ENCODE data around the gene SCLY. TPM values are rescaled to one million over a fixed set of nuclear protein-coding genes. Genes with fewer than 3 reads are reported as not detected.

SCLY gene
- total and polyA plus RNA-seq, 2 of the 13 experiments (the other 11 are each of a cell fraction or from before 2014, with no cell fraction given), result 27.9 to 38.6 TPM

DNA sequence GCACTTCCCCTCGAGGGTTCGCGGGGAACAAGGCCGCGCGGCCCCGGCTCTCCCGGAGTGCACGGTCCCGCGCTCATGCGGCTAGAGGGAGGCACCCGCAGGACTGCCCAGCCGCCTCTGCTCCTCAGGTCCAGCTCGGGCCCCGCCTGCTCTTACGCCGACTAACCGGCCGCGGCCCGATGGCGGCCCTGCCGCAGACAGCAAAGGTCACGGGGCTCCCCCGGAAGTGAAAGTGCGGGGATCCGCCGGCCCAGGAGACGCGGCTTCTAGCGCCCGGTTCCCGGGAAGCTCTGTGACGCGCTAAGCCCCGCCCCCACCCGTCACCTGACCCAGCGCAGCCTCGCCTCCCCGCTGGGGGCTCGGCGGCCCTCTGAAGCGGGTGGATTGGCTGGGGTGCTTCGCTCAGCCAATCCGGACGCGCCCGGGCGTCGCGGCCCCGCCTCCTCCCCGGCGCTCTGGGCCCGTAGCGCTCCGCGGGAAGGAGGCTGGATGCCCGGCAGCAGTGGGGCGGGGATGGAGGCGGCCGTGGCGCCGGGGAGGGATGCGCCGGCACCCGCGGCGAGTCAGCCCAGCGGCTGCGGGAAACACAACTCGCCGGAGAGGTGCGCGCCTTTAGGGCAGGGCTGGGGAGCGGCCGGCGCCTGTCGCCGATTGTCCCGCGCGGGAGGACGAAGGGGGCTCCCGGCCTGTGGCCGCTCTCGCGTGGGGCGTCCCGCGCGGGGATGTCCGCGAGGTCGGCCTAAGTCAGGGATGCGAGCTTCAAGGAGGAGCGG is at the start of gene SCLY (continued):
- TF ChIP-seq ZNF121 (CRISPR knock-in tag; IDR thresholded peaks at IDR 0.05), result peak; percentile 77
- TF ChIP-seq NFIC (IDR thresholded peaks at IDR 0.05; ENCODE audit: low read length), result no peak
- TF ChIP-seq, protein P1, sequence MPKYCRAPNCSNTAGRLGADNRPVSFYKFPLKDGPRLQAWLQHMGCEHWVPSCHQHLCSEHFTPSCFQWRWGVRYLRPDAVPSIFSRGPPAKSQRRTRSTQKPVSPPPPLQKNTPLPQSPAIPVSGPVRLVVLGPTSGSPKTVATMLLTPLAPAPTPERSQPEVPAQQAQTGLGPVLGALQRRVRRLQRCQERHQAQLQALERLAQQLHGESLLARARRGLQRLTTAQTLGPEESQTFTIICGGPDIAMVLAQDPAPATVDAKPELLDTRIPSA (CRISPR knock-in tag; IDR thresholded peaks at IDR 0.05; ENCODE audit: borderline replicate concordance), result peak; percentile 36; the same call in 1 of the 2 replicates
- TF ChIP-seq NR1H2 (CRISPR knock-in tag; IDR thresholded peaks at IDR 0.05; ENCODE audit: borderline replicate concordance, low read depth), result 0 out of 2 replicates have a peak, but pooled peaks have one; percentile 25
- peak; percentile 75 for TF ChIP-seq ELF3 (CRISPR knock-in tag; IDR thresholded peaks at IDR 0.05)
- TF ChIP-seq ZNF644 (CRISPR knock-in tag; IDR thresholded peaks at IDR 0.05; ENCODE audit: low read depth), result no peak
- no peak for TF ChIP-seq XBP1 (CRISPR knock-in tag; IDR thresholded peaks at IDR 0.05)
- TF ChIP-seq KMT2B (CRISPR knock-in tag; IDR thresholded peaks at IDR 0.05), result peak; percentile 95
- TF ChIP-seq, protein P2, sequence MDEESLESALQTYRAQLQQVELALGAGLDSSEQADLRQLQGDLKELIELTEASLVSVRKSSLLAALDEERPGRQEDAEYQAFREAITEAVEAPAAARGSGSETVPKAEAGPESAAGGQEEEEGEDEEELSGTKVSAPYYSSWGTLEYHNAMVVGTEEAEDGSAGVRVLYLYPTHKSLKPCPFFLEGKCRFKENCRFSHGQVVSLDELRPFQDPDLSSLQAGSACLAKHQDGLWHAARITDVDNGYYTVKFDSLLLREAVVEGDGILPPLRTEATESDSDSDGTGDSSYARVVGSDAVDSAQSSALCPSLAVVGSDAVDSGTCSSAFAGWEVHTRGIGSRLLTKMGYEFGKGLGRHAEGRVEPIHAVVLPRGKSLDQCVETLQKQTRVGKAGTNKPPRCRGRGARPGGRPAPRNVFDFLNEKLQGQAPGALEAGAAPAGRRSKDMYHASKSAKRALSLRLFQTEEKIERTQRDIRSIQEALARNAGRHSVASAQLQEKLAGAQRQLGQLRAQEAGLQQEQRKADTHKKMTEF (CRISPR knock-in tag; IDR thresholded peaks at IDR 0.05), result peak; percentile 91
- TF ChIP-seq ZNF101 (CRISPR knock-in tag; IDR thresholded peaks at IDR 0.05; ENCODE audit: borderline replicate concordance, low read depth), result no peak
- no peak for TF ChIP-seq JDP2 (CRISPR knock-in tag; IDR thresholded peaks at IDR 0.05; ENCODE audit: borderline replicate concordance)
- no peak for TF ChIP-seq SNAPC5 (CRISPR knock-in tag; IDR thresholded peaks at IDR 0.05; ENCODE audit: borderline replicate concordance)
- peak; percentile 31; the same call in 1 of the 2 replicates for TF ChIP-seq ZNF263 (CRISPR knock-in tag; IDR thresholded peaks at IDR 0.05)
- peak; percentile 45 for TF ChIP-seq SRSF1 (optimal IDR thresholded peaks at IDR 0.05; ENCODE audit: low read depth, low read length)
- TF ChIP-seq JUN (CRISPR knock-in tag; IDR thresholded peaks at IDR 0.05), result no peak
- TF ChIP-seq ZFP82 (CRISPR knock-in tag; IDR thresholded peaks at IDR 0.05; ENCODE audit: borderline replicate concordance), result peak; percentile 71; the same call in 1 of the 2 replicates
- no peak for TF ChIP-seq TBX3 (IDR thresholded peaks at IDR 0.05; ENCODE audit: borderline replicate concordance)
- peak; percentile 87 for TF ChIP-seq MED8 (CRISPR knock-in tag; IDR thresholded peaks at IDR 0.05; ENCODE audit: insufficient replicate concordance)
- peak; percentile 100 for TF ChIP-seq ZNF501 (CRISPR knock-in tag; IDR thresholded peaks at IDR 0.05)
- TF ChIP-seq ZNF749 (CRISPR knock-in tag; IDR thresholded peaks at IDR 0.05; ENCODE audit: borderline replicate concordance), result peak; percentile 97
- peak; percentile 96; the same call in 1 of the 2 replicates for TF ChIP-seq ZFP91 (CRISPR knock-in tag; IDR thresholded peaks at IDR 0.05; ENCODE audit: borderline replicate concordance)
- TF ChIP-seq RBM22 (optimal IDR thresholded peaks at IDR 0.05; ENCODE audit: low read length), result no peak
- TF ChIP-seq AGO2 (optimal IDR thresholded peaks at IDR 0.05; ENCODE audit: low read depth, low read length), result peak; percentile 93
- TF ChIP-seq, protein P3, sequence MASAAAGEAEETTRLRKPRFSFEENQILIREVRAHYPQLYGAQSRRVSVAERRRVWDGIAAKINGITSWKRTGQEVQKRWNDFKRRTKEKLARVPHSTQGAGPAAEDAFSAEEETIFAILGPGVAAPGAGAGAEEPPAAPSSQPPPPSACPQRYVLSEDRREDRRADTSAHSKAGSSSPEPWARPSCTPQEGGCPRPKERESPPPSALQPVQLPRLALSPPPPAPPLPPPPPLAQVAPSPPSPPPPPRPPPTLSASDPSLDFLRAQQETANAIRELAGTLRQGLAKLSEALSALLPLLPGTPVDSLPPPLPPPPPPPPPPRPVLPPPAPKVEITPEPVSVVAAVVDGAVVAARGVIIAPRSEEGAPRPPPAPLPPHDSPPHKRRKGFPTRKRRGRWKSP (CRISPR knock-in tag; IDR thresholded peaks at IDR 0.05), result peak; percentile 95
- TF ChIP-seq RNF2 (conservative IDR thresholded peaks at IDR 0.05; ENCODE audit: low read depth), result peak; percentile 67; the same call in 1 of the 2 replicates
- peak; percentile 87 for TF ChIP-seq ESRRA (CRISPR knock-in tag; IDR thresholded peaks at IDR 0.05; ENCODE audit: low read depth)
